HG02642 (cell line): ENCODE results near the gene RACGAP1.

Source experiments
- ATAC-seq: cut with Tn5 transposase; IDR thresholded peaks from one replicate; pipeline ENCODE4 v1.9.1; 2021; ENCODE audit warnings: mild to moderate bottlenecking; ENCODE audit not compliant: unreplicated experiment, poor library complexity

RACGAP1 gene

DNA sequence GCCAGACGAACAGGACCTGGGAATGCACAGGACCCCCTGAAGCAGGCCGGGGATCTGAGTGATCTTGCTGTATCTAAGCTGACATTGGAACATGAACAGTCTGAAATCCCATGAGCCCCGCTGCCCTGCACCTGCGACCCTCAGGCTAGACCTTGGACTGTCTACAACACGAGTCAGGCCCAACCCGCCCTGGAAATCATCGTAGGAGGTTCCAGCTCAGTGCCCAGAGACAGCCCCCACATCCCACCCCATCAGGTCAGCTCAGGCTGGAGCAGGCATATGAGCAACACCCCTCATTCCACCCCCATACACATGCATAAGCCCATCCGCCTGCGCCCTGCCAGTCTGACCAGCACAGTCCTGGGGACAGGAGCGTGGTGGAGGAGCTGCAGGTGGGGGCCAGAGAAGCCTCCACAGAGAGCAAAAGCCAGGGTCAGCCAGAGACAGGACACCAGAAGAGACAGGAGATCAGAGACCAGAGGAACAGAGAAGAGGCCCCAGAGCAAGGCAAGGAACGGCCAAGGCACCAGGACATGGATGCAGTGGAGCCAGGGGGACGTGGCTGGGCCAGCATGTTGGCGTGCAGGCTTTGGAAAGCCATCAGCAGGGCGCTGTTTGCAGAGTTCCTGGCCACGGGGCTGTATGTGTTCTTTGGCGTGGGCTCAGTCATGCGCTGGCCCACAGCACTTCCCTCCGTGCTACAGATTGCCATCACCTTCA is 52.5 kb downstream of the RACGAP1 start, which contains the start of gene AQP6:
TSS of gene AQP6 (plus strand) at position 307 of the 720 bp plus-strand sequence. CDS start at position 534, 227 bp downstream.
- ATAC-seq, result no peak

DNA sequence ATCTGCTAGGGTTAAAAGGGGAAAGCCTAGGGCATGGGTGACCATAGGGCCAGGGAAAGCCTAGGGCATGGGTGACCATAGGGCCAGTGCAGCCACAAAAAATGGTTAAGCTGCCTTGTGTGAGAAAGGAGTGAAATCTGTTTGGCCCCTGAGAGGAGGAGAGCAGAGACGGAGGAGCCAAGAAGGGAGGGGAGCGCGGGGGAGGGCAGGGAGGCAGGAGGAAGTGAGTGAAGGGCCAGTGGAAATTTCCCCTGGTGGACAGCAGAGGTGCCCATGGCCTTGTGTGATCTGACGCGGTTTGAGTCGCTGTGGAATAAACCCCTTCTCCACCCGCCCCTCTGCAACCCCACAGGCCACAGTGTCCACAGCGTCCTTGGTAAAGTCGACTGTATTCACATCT is 53.2 kb downstream of the RACGAP1 start:
- ATAC-seq, result no peak

GRCh38 chr12:49971141-49971540 is 54.2 kb downstream of the RACGAP1 start:
- no peak for ATAC-seq

GRCh38 chr12:49970658-49971057 is 54.6 kb downstream of the RACGAP1 start:
- no peak for ATAC-seq

GRCh38 chr12:49969651-49970429 is 55.5 kb downstream of the RACGAP1 start:
- ATAC-seq, result no peak

GRCh38 chr12:49969027-49969426 is 56.3 kb downstream of the RACGAP1 start:
- no peak for ATAC-seq

GRCh38 chr12:49968471-49968870 is 56.8 kb downstream of the RACGAP1 start:
- ATAC-seq, result no peak

DNA sequence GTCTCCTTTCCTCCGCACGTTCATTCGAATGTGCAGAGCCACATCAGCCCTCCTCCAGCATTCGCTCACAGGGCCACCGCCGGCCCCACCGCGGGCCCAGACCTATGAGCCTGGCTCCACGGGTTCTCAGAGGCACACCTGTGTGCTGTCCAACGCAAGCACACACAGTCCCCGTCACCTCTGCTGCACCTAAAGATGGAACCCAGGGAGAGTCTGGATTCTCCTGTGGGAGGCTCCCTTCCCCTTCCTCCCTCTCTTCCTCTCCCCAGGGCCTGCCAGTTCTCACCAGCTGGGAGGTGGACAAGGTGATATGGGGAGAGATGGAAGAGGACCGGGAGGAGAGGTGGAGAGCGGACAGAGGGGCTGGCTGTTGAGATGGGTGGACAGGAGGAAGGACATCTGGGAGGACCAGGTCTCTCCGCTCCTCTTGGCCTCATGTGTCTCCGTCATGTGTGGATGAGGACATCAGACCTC is 57.5 kb downstream of the RACGAP1 start:
- no peak for ATAC-seq

DNA sequence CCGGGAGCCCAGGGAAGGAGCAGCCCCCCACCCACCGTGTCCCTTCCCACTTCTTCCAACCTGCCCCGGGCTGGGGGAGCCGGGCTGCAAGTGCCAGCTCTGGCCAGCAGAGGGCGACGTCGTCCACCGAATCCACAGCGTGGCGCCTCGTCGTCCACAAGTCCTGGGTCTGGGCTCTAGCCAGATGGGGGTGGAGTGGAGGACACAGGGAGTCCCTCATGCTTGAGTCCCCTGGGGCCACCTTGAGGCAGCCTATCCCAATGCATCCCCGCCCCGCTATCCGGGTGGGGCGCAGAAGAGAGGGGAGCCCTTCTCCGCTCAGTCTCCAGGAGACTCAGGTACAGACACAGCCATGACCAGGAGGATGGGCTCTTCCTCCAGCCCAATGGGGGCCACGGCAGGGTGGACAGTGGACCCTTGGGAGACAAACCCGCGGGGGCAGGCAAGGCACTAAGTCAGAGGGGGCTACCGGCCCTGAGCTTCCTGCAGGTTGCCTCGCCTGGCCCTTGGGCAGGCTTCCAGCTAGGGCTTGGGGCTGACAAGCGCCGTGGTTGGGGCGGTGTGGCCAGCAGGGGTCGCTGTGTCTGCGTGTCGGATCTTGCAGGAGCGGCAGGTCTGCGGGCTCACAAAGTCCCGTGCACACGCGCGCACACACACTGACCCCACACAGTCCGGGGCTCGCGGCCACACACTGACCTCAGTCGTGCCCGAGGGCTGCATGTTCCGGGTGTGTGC is 58.1 kb downstream of the RACGAP1 start:
- ATAC-seq, result peak; percentile 73

DNA sequence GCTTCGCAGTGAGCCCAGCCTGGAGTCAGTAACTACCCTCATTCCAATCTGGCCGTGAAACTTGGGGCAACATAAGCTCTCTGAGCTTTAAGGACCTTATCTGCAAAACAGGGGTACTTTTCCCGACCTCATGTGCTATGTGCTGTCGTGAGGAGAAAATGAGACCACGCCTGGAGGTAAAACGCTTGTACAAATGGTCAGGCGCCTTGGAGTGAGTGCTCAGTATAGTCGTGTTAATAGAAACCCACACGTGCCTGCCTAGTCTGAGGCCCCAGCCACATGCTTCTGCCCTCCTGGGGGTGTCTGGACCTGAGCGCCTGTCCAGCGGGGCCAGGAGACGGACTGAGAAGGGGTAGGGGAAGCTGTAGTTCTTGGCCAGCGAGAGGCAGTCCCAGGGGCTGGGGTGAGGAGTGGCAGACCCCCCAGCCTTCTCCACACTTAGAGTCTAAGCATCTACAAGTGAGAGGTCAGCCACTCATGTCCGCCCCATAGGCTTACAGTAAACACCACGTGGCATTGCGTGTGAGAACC is 58.7 kb downstream of the RACGAP1 start:
- ATAC-seq, result no peak

GRCh38 chr12:49965836-49966235 is 59.5 kb downstream of the RACGAP1 start:
- ATAC-seq, result no peak

GRCh38 chr12:49964849-49965624 is 60.3 kb downstream of the RACGAP1 start:
- ATAC-seq, result no peak

DNA sequence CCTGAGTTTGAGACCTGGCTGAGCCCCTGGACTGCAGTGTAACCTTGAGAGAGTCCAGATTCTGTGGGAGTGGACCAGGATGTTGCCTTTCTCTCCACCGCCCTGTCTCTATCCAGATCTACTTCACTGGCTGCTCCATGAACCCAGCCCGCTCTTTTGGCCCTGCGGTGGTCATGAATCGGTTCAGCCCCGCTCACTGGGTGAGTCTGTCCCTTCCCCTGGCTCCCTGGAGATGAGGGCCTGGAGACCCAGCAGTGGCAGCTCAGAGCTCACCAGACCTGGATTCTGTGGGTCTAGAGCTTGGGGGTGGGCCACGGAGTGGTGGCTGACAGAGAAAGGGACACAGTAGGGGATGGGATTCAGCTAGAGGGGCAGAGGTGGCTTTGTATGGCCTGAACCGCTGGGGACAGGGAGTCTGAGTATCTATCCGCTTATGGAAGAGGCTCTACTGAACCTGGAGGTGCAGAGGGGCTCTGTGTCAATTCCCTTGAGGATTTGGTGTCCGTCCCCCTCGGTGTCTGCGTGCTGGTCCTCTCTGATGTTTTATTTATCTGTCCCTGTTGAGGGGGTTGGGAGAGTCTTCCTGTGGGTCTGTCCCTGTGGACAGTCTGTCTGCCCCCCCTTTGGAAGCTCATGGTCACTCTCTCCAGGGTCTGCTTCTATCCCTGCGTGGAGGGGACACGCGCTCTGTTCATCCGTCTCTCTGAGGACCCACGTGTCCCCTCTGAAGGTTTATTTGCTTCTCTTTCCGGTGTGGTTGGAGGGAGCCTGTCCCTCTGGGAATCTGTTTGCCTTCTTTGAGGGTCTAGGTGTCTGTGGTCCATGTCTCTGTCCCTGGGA is 61.1 kb downstream of the RACGAP1 start:
- no peak for ATAC-seq

- ATAC-seq, result no peak
Measured at GRCh38 chr12:49962861-49963765, 62.2 kb downstream of the RACGAP1 start.

- no peak for ATAC-seq
Measured at GRCh38 chr12:49961993-49962764, 63.1 kb downstream of the RACGAP1 start.

DNA sequence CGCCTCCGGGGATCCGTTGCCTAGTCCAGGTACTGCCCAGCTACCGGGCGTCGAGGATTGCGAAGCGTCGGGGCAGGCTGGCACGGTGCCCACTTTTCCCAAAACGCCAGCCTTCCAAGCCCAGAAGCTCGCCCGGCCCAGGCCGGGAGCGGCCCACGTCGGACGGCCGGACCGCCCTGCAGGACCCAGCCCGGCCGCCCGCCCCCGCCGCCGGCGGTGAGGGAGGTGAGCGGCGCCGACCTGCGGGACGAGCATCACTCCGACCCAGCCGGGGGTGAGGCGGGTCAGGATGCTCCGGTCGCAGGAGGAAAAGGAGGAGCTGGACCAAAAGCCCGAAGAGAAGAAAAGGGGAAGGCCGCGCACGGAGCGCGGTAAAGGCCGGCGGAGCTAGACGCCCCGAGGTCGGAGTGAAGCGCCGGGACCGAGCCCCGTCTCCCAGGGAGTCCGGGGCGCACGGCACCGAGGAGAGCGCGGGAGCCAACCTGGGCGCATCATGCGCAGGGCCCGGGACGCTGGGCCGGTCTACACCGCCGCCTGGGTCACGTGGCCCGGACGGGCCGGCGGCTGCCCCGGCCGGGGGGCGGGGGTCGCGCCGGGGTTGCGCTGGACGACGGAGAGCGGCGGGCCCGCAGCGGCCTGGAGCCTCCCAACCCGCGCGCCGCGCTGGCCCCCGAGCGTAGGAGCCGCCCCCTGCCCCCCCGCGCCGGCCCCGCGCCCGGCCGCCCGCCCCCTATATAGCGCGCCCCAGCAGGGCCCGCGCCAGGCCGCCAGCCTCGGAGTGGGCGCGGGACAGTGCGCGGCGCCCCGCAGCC is 64.0 kb downstream of the RACGAP1 start, which contains the start of gene AQP5:
TSS of gene AQP5 (plus strand) at position 762 of the 812 bp plus-strand sequence. CDS start 146 bp downstream, outside the sequence.
- ATAC-seq, result no peak
